GM19467 (cell line): ENCODE data around the gene DCDC1.

ENCODE experiments used
- ATAC-seq: cut with Tn5 transposase; IDR thresholded peaks from one replicate; pipeline ENCODE4 v1.9.1; 2021; ENCODE audit warnings: mild to moderate bottlenecking, moderate library complexity; ENCODE audit not compliant: unreplicated experiment

DCDC1 gene

DNA sequence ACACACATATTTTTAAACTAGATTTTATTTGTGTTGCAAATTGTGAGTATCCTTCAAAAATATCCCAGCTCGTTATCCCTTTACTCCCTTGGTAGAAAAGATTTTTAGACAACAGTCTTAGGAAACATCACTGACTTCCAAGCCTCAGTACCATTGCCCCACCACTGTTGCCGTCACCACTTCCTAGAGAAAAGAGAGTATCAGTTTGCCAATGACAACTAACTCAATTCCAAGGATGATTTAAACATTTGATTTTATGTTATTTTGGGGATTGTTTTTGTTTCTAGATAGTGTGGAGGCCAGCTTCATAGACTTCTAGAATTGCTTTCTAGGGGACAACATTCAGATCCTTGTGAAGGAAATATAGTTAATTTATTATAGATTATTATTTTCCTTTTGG lies 509.4 kb downstream of the DCDC1 start:
- no peak for ATAC-seq

- no peak for ATAC-seq
Observed at GRCh38 chr11:30859669-30860068, 509.9 kb downstream of the DCDC1 start.

DNA sequence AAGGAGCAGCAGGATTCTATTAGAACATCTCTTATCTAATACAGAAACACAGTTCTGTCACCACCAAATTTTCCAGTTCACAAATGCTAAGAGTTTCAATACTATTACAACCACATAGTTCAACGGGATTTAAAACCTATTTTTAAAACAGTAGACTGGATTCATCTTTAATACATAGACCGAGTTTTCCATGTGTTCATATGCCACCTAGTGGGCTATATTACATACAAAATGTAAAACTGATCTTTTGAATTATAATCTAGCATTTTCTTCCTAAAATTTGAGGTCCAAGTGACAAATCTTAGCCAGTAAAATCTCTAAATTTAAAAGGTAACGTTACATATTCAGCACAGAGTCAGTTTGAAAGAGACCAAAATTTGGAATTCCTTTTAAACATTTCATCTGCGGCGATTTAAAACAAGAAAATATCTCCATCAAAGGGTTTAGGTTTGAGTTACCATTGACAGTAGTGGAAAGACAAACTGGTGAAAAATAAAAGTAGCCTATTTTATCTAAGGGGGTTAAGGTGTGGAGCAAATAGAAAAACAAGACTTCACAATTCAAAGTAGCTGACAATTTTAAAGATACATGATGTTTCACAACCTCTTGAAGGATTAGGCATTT lies 514.0 kb downstream of the DCDC1 start:
- ATAC-seq: no peak

GRCh38 chr11:30853439-30853838 lies 516.1 kb downstream of the DCDC1 start:
- no peak for ATAC-seq

DNA sequence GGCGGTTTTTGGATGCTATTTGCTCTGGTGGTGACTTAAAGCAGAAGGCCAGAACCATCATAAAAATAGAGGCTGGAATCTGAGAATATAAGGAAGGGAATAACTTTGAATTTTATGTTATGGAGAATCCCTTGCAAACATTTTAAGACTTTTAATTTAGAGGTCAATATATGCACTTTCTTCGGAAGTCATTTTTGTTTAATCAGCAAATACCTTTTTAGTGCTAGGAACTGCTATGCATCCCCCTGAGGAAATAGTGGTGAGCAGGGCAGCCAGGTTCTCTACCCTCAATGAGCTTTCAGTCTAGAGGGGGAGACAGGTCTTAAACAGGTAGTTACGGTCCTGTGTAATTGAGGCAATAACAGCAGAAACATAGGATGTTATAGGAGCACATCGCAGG lies 516.9 kb downstream of the DCDC1 start:
- no peak for ATAC-seq

DNA sequence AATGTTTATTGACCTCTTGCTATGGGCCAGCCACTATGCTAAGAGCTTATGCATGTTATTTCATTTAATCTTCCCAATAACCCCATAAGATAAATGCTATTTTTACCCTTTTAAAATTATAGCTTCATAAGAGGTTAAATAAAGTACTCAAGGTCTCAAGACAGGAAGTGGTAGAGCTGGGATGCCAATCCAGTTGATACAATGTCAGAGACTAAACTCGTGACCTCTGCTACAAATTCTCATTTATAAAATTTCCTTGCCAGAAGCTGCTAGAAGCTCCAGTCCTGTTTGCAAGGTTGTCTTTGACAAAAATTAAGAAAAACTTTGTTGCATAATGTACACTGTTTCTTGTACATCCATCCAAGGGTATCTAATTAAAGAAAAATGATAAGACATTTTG lies 517.4 kb downstream of the DCDC1 start:
- ATAC-seq: no peak

DNA sequence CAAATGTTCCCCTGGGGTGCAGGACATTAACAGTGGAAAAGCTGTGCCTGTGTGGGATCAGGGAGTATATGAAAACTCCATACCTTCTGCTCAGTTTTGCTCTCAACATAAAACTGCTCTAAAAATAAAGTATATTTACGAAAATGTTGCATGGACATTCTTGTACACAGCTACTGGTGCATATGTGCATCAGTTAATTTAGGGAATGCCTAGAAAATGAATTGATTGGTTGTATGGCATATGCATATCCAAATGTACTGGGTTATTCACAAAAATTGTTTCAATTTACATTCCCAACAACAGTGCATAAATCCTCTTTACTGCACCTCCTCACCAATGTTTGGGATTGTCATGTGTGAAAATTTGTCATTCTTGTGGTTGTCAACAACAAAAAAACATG lies 532.3 kb downstream of the DCDC1 start:
- no peak for ATAC-seq

DNA sequence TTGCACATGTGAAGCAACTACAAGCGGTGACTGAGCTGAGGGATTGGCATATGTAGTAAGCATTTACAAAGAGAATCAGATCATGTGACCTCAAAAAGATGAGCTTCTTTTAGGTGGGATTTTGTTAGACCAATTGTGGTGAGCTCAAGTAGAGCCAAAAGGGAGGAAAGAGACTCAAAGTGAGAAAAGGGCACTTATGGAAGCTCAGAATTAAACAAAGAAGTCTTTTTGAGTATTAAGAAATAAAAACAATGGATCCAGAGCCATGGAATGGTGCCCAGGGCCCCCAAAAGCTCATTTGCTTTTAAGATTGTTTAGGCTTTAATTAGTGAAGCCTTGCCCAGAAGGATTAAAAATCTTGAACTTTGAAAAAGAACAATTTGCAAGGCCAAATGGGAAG lies 536.7 kb downstream of the DCDC1 start:
- no peak for ATAC-seq

- no peak for ATAC-seq
Observed at GRCh38 chr11:30830681-30831080, 538.9 kb downstream of the DCDC1 start.

GRCh38 chr11:30826911-30827310 lies 542.6 kb downstream of the DCDC1 start:
- no peak for ATAC-seq

DNA sequence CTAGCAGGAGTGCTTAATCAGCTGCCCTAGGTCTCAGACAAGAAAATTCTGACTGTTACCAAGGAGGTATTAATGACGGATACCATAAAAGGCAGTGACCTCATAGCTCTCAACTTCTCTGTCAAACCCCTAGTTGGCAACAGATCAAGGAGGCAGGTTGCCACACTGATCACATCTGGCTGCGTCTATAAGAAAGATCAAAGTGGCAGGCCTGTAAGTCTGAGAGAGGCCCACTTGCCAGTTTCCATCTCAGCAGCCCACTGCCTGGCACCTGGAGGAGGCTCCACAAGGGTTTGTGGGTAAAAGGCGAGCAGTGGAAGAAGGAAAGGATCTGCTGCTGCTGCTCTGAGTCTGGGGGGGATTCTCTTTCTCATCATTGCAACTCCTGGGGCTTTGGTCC lies 543.8 kb downstream of the DCDC1 start:
- no peak for ATAC-seq

- ATAC-seq: no peak
Observed at GRCh38 chr11:30823119-30823518, 546.4 kb downstream of the DCDC1 start.

DNA sequence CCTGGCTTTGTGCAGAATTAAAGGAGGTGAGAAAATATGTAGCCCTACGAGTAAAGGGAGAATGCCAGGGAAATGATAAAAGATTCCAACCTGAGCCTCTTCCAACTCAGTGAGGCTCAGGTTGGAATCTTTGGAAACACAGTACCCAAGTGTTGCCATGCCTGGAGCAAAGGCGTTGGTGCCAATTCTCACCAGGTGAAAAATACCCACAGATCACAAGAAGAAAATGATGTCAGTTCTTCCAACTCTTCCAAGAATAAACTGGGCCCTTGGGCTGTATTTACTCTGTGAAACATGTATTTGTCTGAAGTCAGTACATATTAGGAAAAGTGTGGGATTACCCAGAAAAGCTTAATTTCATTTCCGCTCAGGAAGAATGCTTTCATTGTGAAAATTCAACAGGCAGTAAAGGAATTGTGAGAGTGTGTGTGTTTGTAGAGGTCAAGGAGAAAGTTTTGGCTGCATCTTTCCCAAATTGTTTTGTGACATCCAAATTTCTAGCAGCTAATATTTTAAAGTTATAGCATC lies 548.0 kb downstream of the DCDC1 start:
- no peak for ATAC-seq

DNA sequence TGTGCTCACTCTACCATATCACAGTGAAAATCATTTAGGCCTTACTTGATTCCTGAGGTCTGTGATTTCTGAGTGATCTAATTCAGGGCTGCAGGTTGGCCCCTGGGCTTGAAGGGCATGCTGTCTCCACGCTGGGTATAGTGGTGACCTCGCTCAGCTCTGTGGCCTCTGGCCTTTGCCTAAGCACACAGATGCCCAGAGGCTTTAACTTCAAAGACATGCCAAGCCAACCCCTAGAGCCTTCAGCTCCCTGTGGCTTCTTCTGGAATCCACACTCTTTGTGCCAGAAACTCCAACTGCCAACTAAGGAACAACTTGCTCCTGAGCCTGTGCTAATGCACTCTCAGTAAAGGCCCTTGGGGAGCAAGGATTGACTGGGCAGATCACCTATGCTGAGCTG lies 550.8 kb downstream of the DCDC1 start:
- no peak for ATAC-seq

DNA sequence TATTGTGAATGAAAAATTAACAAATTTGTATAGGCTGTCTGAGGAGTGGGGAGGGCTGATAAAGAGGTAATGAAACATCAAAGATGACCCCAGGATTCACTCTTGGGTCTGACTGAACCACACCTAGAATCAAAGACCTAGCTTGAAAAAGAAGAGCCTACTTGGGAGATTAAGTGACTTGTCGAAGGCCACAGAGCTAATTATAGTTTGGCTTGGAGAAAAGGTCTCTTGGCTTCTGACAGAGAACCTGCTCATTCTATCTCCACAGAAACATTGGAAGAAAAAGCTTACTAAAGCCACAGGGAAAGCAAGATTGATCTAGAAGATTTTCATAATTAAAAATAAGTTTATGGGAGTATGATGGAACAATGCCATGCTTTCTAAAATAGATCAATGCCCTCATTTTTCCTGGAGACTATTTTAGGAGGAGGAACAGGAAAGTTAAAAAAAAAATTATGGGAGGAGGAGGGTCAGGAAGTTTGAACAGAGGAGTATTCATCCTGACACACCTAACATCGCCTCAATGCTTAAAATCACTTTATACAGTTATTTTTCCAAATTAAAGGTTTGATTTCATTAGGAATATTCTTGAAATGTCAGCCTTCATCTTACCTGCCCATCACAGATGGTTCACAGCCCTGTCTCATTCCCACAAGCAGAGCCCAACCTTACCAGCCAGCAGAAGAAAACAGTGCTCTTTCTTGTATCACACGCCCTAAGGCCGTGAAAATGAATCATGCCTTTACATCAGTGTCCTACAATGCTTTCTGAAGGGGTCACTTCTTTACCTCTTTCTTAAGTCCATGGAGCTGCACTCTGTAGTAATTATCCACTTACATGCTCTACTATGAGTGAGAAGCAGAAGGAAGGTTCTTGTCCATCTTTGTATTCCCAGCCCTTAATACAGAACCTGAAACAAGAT lies 552.3 kb downstream of the DCDC1 start:
- no peak for ATAC-seq

- ATAC-seq: no peak
Observed at GRCh38 chr11:30815619-30816018, 553.9 kb downstream of the DCDC1 start.

DNA sequence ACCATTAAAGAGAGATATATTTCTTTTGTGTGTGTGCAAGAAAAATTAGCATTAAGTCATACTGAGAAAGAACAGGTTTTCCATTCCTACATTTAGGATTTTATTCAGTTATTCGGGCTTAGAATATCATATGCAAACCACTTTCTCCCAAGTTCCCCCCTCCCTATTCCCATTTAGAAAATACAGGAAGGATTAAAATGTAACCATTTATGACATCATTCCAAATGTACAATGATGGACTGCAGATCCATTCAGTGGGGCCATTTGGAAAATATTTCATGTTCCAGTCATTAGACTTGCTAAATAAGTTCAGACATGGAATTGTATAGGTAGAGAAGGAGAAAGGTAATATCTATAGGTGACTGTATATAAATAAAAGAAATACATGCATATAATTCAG lies 554.8 kb downstream of the DCDC1 start:
- ATAC-seq: no peak
